HG03095 (cell line): ENCODE measurements around the gene PLOD1.
"Not testable (repeated sequence)": the region's sequence is repeated elsewhere in the genome, so short reads cannot be mapped to it uniquely, and the experiment has no call there.

Experiments
- ATAC-seq: cut with Tn5 transposase; IDR thresholded peaks from one replicate; pipeline ENCODE4 v1.9.1; 2021; ENCODE audit warnings: moderate library complexity; ENCODE audit not compliant: unreplicated experiment

Gene PLOD1

GRCh38 chr1:11938722-11939526 lies 4.4 kb downstream of the PLOD1 start:
- no peak for ATAC-seq

- not testable (repeated sequence) for ATAC-seq
Measured at GRCh38 chr1:11939794-11940193, 5.3 kb downstream of the PLOD1 start.

- ATAC-seq = no peak
Measured at GRCh38 chr1:11940260-11940921, 5.9 kb downstream of the PLOD1 start.

- no peak for ATAC-seq
Measured at GRCh38 chr1:11942280-11942679, 7.8 kb downstream of the PLOD1 start.

GRCh38 chr1:11943619-11944018 lies 9.1 kb downstream of the PLOD1 start:
- ATAC-seq = no peak

- no peak for ATAC-seq
Measured at GRCh38 chr1:11944358-11944931, 9.9 kb downstream of the PLOD1 start.

GRCh38 chr1:11946647-11947046 lies 12.1 kb downstream of the PLOD1 start:
- no peak for ATAC-seq

- no peak for ATAC-seq
Measured at GRCh38 chr1:11948822-11949458, 14.4 kb downstream of the PLOD1 start.

- ATAC-seq = no peak
Measured at GRCh38 chr1:11951901-11952300, 17.4 kb downstream of the PLOD1 start.

GRCh38 chr1:11952455-11953109 lies 18.1 kb downstream of the PLOD1 start:
- ATAC-seq = no peak

GRCh38 chr1:11955221-11955620 lies 20.7 kb downstream of the PLOD1 start:
- ATAC-seq = no peak

GRCh38 chr1:11957398-11957797 lies 22.9 kb downstream of the PLOD1 start:
- no peak for ATAC-seq

GRCh38 chr1:11957897-11958296 lies 23.4 kb downstream of the PLOD1 start:
- no peak for ATAC-seq

- ATAC-seq = no peak
Measured at GRCh38 chr1:11960276-11960675, 25.8 kb downstream of the PLOD1 start.

GRCh38 chr1:11960715-11961114 lies 26.2 kb downstream of the PLOD1 start:
- ATAC-seq = no peak

- no peak for ATAC-seq
Measured at GRCh38 chr1:11961230-11961629, 26.7 kb downstream of the PLOD1 start.

GRCh38 chr1:11963622-11964021 lies 29.1 kb downstream of the PLOD1 start:
- ATAC-seq = no peak

GRCh38 chr1:11964656-11965055 lies 30.1 kb downstream of the PLOD1 start:
- no peak for ATAC-seq

GRCh38 chr1:11967028-11967547 lies 32.6 kb downstream of the PLOD1 start:
- ATAC-seq = no peak

GRCh38 chr1:11970441-11971185 lies 36.1 kb downstream of the PLOD1 start:
- ATAC-seq = no peak
